ENCODE measurements around the gene RPGRIP1L.

Gene RPGRIP1L

GRCh38 chr16:53737552-53737951, 33.9 kb upstream of the RPGRIP1L start:
- no peaks in the 10 kb centered on the region for H3K4me1 ChIP-seq (ENCODE audit: control insufficient read depth, insufficient read depth, low read length, unreplicated experiment)
- peaks cover 55% of the 10 kb centered on the region for H3K79me2 ChIP-seq (ENCODE audit: control insufficient read depth, insufficient read depth, low read length, unreplicated experiment)
- H2AFZ ChIP-seq (ENCODE audit: low read length, unreplicated experiment): no peak overlapping the region
- no peaks in the 10 kb centered on the region for H3K27me3 ChIP-seq (ENCODE audit: insufficient read depth, low read length)
- no peaks in the 10 kb centered on the region; the same call in 1 of the 2 replicates for H3K36me3 ChIP-seq (ENCODE audit: insufficient read depth, low read length)
- H3K4me3 ChIP-seq (ENCODE audit: low read depth, low read length): no peak overlapping the region
- no peak overlapping the region for H3K27ac ChIP-seq (ENCODE audit: low read depth, low read length)

- Histone ChIP-seq H3K4me1 (ENCODE audit: control insufficient read depth, insufficient read depth, low read length, unreplicated experiment) (no peaks in the 10 kb centered on the region), H3K27ac (ENCODE audit: low read depth, low read length) (no peak overlapping the region), H3K79me2 (ENCODE audit: control insufficient read depth, insufficient read depth, low read length, unreplicated experiment) (peaks cover 50% of the 10 kb centered on the region)
These were observed 32.6 kb upstream of the RPGRIP1L start for GRCh38 chr16:53736297-53736696.

GRCh38 chr16:53734908-53735307, 31.2 kb upstream of the RPGRIP1L start:
- no peaks in the 10 kb centered on the region; the same call in 1 of the 2 replicates for H3K36me3 ChIP-seq (ENCODE audit: insufficient read depth, low read length)

More at GRCh38 chr16:53736297-53736696, 32.6 kb upstream of the RPGRIP1L start:
- no peak overlapping the region for H2AFZ ChIP-seq (ENCODE audit: low read length, unreplicated experiment)
- no peaks in the 10 kb centered on the region for H3K27me3 ChIP-seq (ENCODE audit: insufficient read depth, low read length)
- H3K36me3 ChIP-seq (ENCODE audit: insufficient read depth, low read length): no peaks in the 10 kb centered on the region; the same call in 1 of the 2 replicates
- H3K4me3 ChIP-seq (ENCODE audit: low read depth, low read length): no peak overlapping the region

GRCh38 chr16:53732296-53732929, 28.8 kb upstream of the RPGRIP1L start:
- Histone ChIP-seq H3K4me3 (ENCODE audit: low read depth, low read length) (no peak overlapping the region), H3K79me2 (ENCODE audit: control insufficient read depth, insufficient read depth, low read length, unreplicated experiment) (peaks cover 53% of the 10 kb centered on the region), H3K27me3 (ENCODE audit: insufficient read depth, low read length) (no peaks in the 10 kb centered on the region), H2AFZ (ENCODE audit: low read length, unreplicated experiment) (no peak overlapping the region), H3K27ac (ENCODE audit: low read depth, low read length) (no peak overlapping the region), H3K4me1 (ENCODE audit: control insufficient read depth, insufficient read depth, low read length, unreplicated experiment) (no peaks in the 10 kb centered on the region), H3K36me3 (ENCODE audit: insufficient read depth, low read length) (no peaks in the 10 kb centered on the region; the same call in 1 of the 2 replicates)

More at GRCh38 chr16:53734908-53735307, 31.2 kb upstream of the RPGRIP1L start:
- Histone ChIP-seq H3K4me1 (ENCODE audit: control insufficient read depth, insufficient read depth, low read length, unreplicated experiment) (no peaks in the 10 kb centered on the region), H3K27ac (ENCODE audit: low read depth, low read length) (no peak overlapping the region), H2AFZ (ENCODE audit: low read length, unreplicated experiment) (no peak overlapping the region), H3K4me3 (ENCODE audit: low read depth, low read length) (no peak overlapping the region), H3K27me3 (ENCODE audit: insufficient read depth, low read length) (no peaks in the 10 kb centered on the region), H3K79me2 (ENCODE audit: control insufficient read depth, insufficient read depth, low read length, unreplicated experiment) (peaks cover 48% of the 10 kb centered on the region)

GRCh38 chr16:53730693-53731092, 27.0 kb upstream of the RPGRIP1L start:
- no peaks in the 10 kb centered on the region; the same call in 1 of the 2 replicates for H3K36me3 ChIP-seq (ENCODE audit: insufficient read depth, low read length)
- peaks cover 7% of the 10 kb centered on the region for H3K4me1 ChIP-seq (ENCODE audit: control insufficient read depth, insufficient read depth, low read length, unreplicated experiment)
- no peak overlapping the region for H2AFZ ChIP-seq (ENCODE audit: low read length, unreplicated experiment)
- H3K79me2 ChIP-seq (ENCODE audit: control insufficient read depth, insufficient read depth, low read length, unreplicated experiment): peaks cover 57% of the 10 kb centered on the region
- H3K27me3 ChIP-seq (ENCODE audit: insufficient read depth, low read length): no peaks in the 10 kb centered on the region
- H3K27ac ChIP-seq (ENCODE audit: low read depth, low read length): no peak overlapping the region
- H3K4me3 ChIP-seq (ENCODE audit: low read depth, low read length): no peak overlapping the region

- Histone ChIP-seq H3K79me2 (ENCODE audit: control insufficient read depth, insufficient read depth, low read length, unreplicated experiment) (peaks cover 68% of the 10 kb centered on the region), H3K27ac (ENCODE audit: low read depth, low read length) (no peak overlapping the region), H3K36me3 (ENCODE audit: insufficient read depth, low read length) (no peaks in the 10 kb centered on the region), H2AFZ (ENCODE audit: low read length, unreplicated experiment) (no peak overlapping the region), H3K27me3 (ENCODE audit: insufficient read depth, low read length) (no peaks in the 10 kb centered on the region), H3K4me3 (ENCODE audit: low read depth, low read length) (no peak overlapping the region), H3K4me1 (ENCODE audit: control insufficient read depth, insufficient read depth, low read length, unreplicated experiment) (peaks cover 15% of the 10 kb centered on the region)
These were observed 23.0 kb upstream of the RPGRIP1L start for GRCh38 chr16:53726625-53727024.

GRCh38 chr16:53721017-53721416, 17.4 kb upstream of the RPGRIP1L start:
- Histone ChIP-seq H3K36me3 (ENCODE audit: insufficient read depth, low read length) (no peaks in the 10 kb centered on the region), H3K27ac (ENCODE audit: low read depth, low read length) (no peak overlapping the region), H3K4me1 (ENCODE audit: control insufficient read depth, insufficient read depth, low read length, unreplicated experiment) (peaks cover 13% of the 10 kb centered on the region), H2AFZ (ENCODE audit: low read length, unreplicated experiment) (no peak overlapping the region), H3K4me3 (ENCODE audit: low read depth, low read length) (no peak overlapping the region), H3K79me2 (ENCODE audit: control insufficient read depth, insufficient read depth, low read length, unreplicated experiment) (peaks cover 68% of the 10 kb centered on the region), H3K27me3 (ENCODE audit: insufficient read depth, low read length) (no peaks in the 10 kb centered on the region)

GRCh38 chr16:53717577-53717976, 13.9 kb upstream of the RPGRIP1L start:
- Histone ChIP-seq H3K79me2 (ENCODE audit: control insufficient read depth, insufficient read depth, low read length, unreplicated experiment) (peaks cover 78% of the 10 kb centered on the region), H3K4me3 (ENCODE audit: low read depth, low read length) (no peak overlapping the region), H2AFZ (ENCODE audit: low read length, unreplicated experiment) (no peak overlapping the region), H3K4me1 (ENCODE audit: control insufficient read depth, insufficient read depth, low read length, unreplicated experiment) (peaks cover 12% of the 10 kb centered on the region), H3K27ac (ENCODE audit: low read depth, low read length) (no peak overlapping the region), H3K27me3 (ENCODE audit: insufficient read depth, low read length) (no peaks in the 10 kb centered on the region), H3K36me3 (ENCODE audit: insufficient read depth, low read length) (peaks cover under 1% of the 10 kb centered on the region; the same call in 1 of the 2 replicates)

- no peak overlapping the region for H3K27ac ChIP-seq (ENCODE audit: low read depth, low read length)
- peaks cover 80% of the 10 kb centered on the region for H3K79me2 ChIP-seq (ENCODE audit: control insufficient read depth, insufficient read depth, low read length, unreplicated experiment)
These were observed 11.3 kb upstream of the RPGRIP1L start for GRCh38 chr16:53715023-53715384.

GRCh38 chr16:53714205-53715022, 10.8 kb upstream of the RPGRIP1L start:
- no peak overlapping the region for H3K4me3 ChIP-seq (ENCODE audit: low read depth, low read length)
- peaks cover 12% of the 10 kb centered on the region for H3K4me1 ChIP-seq (ENCODE audit: control insufficient read depth, insufficient read depth, low read length, unreplicated experiment)
- no peak overlapping the region for H3K27ac ChIP-seq (ENCODE audit: low read depth, low read length)
- H3K36me3 ChIP-seq (ENCODE audit: insufficient read depth, low read length): peaks cover 3% of the 10 kb centered on the region; the same call in 1 of the 2 replicates
- no peak overlapping the region for H2AFZ ChIP-seq (ENCODE audit: low read length, unreplicated experiment)
- H3K27me3 ChIP-seq (ENCODE audit: insufficient read depth, low read length): no peaks in the 10 kb centered on the region
- peaks cover 82% of the 10 kb centered on the region for H3K79me2 ChIP-seq (ENCODE audit: control insufficient read depth, insufficient read depth, low read length, unreplicated experiment)

More at GRCh38 chr16:53715023-53715384, 11.3 kb upstream of the RPGRIP1L start:
- Histone ChIP-seq H3K4me3 (ENCODE audit: low read depth, low read length) (no peak overlapping the region), H3K27me3 (ENCODE audit: insufficient read depth, low read length) (no peaks in the 10 kb centered on the region), H3K4me1 (ENCODE audit: control insufficient read depth, insufficient read depth, low read length, unreplicated experiment) (peaks cover 12% of the 10 kb centered on the region), H3K36me3 (ENCODE audit: insufficient read depth, low read length) (peaks cover 3% of the 10 kb centered on the region; the same call in 1 of the 2 replicates), H2AFZ (ENCODE audit: low read length, unreplicated experiment) (no peak overlapping the region)
